Measurements from ENCODE around the gene PID1. TPM values are rescaled to one million over a fixed set of nuclear protein-coding genes. Genes with fewer than 3 reads are reported as not detected.

The PID1 gene
- total RNA-seq, 1 experiment from 2014 or later: not detected

DNA sequence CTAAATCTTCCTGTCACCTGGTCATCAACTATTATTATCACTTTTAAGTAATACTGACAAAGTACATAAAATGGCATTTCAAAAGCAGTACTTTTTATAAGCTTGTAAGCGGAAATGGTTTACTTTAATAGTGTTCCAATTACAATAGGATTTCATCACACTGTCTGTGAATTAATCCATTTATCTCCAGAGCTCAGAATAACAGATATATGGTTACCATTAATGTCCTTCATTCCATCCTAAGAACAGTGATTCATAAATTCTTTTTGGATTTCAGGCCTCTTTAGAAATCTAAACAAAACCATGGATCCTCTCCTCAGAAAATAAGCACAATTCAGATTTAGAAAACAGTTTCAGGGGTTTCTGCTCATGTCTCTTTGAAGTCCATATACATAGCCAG lies 68.4 kb downstream of the PID1 start:
- 0 out of 2 replicates have a peak, but pooled peaks cover 7% of the 10 kb centered on the region for H3K27me3 ChIP-seq (ENCODE audit: insufficient read depth, low read depth)
- H3K79me2 ChIP-seq (ENCODE audit: low read depth): no peaks in the 10 kb centered on the region
- CTCF ChIA-PET: no interaction called here
- H3K4me2 ChIP-seq: no peak overlapping the region
- H3K27ac ChIP-seq: no peak overlapping the region
- POLR2A ChIA-PET (ENCODE audit: unreplicated experiment): no interaction called here
- no peaks in the 10 kb centered on the region for H3K36me3 ChIP-seq (ENCODE audit: low read depth)
- H3K9me2 ChIP-seq (ENCODE audit: insufficient read depth): no peaks in the 10 kb centered on the region
- no peak for DNase-seq
- intact Hi-C loops (cut with micrococcal nuclease; ENCODE audit: unreplicated experiment): no loop called here
- H3K4me1 ChIP-seq (replicated peaks; ENCODE audit: insufficient read depth): no peaks in the 10 kb centered on the region
- no peaks in the 10 kb centered on the region for H4K20me1 ChIP-seq (ENCODE audit: insufficient read depth)
- no peaks in the 10 kb centered on the region for H3K9me3 ChIP-seq (ENCODE audit: insufficient read depth, low read depth)
- no peak overlapping the region for H3K4me3 ChIP-seq
- no peaks in the 10 kb centered on the region for H3F3A ChIP-seq (ENCODE audit: insufficient read depth, low read depth)
- BruUV-seq (replicated peaks): no TSS peak
- no peak overlapping the region for H2AFZ ChIP-seq
- TF ChIP-seq EZH2 (IDR thresholded peaks at IDR 0.05; ENCODE audit: low read depth): no peak
- TF ChIP-seq, protein P1, sequence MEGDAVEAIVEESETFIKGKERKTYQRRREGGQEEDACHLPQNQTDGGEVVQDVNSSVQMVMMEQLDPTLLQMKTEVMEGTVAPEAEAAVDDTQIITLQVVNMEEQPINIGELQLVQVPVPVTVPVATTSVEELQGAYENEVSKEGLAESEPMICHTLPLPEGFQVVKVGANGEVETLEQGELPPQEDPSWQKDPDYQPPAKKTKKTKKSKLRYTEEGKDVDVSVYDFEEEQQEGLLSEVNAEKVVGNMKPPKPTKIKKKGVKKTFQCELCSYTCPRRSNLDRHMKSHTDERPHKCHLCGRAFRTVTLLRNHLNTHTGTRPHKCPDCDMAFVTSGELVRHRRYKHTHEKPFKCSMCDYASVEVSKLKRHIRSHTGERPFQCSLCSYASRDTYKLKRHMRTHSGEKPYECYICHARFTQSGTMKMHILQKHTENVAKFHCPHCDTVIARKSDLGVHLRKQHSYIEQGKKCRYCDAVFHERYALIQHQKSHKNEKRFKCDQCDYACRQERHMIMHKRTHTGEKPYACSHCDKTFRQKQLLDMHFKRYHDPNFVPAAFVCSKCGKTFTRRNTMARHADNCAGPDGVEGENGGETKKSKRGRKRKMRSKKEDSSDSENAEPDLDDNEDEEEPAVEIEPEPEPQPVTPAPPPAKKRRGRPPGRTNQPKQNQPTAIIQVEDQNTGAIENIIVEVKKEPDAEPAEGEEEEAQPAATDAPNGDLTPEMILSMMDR (conservative IDR thresholded peaks at IDR 0.05): no peak

DNA sequence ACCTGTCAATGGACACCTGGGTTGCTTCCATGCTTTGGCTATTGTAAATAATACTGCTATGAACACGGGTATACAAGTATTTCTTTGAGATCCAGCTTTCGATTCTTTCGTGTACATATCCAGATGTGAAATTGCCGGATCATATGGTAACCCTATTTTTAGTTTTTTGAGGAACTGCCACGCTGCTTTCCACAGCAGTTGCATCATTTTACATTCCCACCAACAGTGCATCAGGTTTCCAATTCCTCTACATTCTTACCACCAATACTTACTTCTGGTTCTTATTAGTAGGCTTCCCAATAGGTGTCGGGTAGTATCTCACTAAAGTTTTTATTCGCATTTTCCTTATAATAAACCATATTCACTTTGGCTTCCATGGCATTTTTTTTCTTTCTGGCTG lies 69.6 kb downstream of the PID1 start:
- Histone ChIP-seq H3K79me2 (ENCODE audit: low read depth) (no peaks in the 10 kb centered on the region), H3F3A (ENCODE audit: insufficient read depth, low read depth) (no peaks in the 10 kb centered on the region), H3K9me3 (ENCODE audit: insufficient read depth, low read depth) (no peaks in the 10 kb centered on the region), H3K9me2 (ENCODE audit: insufficient read depth) (no peaks in the 10 kb centered on the region), H3K27ac (no peak overlapping the region), H3K36me3 (ENCODE audit: low read depth) (no peaks in the 10 kb centered on the region), H4K20me1 (ENCODE audit: insufficient read depth) (no peaks in the 10 kb centered on the region), H3K4me1 (replicated peaks; ENCODE audit: insufficient read depth) (no peaks in the 10 kb centered on the region), H2AFZ (no peak overlapping the region), H3K27me3 (ENCODE audit: insufficient read depth, low read depth) (0 out of 2 replicates have a peak, but pooled peaks cover 7% of the 10 kb centered on the region), H3K4me3 (no peak overlapping the region), H3K4me2 (no peak overlapping the region)
- ChIA-PET CTCF (no interaction called here), POLR2A (ENCODE audit: unreplicated experiment) (no interaction called here)
- intact Hi-C loops (cut with micrococcal nuclease; ENCODE audit: unreplicated experiment): no loop called here
- no peak for DNase-seq
- BruUV-seq (replicated peaks): no TSS peak
- TF ChIP-seq, protein P1 (conservative IDR thresholded peaks at IDR 0.05): no peak
- no peak for TF ChIP-seq EZH2 (IDR thresholded peaks at IDR 0.05; ENCODE audit: low read depth)

DNA sequence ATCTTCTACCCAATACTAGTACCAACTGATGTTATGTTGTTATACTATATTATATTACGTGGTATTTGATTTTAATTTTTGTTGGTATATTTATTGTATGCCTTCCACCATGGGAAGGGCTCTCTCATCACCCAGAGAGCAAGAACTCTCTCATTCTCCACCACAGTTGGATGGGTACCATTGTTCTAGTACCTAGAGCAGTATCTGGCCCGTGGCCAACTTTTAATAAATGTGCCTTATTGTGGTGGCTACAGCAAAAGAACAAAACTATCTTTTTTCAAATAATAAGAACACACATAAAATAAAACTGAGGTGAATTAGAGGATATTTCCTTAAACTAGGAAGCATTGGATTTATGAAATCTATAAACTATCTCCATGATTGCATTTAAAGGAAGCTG lies 71.8 kb downstream of the PID1 start:
- Histone ChIP-seq H4K20me1 (ENCODE audit: insufficient read depth) (no peaks in the 10 kb centered on the region), H3K4me2 (no peak overlapping the region), H3K79me2 (ENCODE audit: low read depth) (no peaks in the 10 kb centered on the region), H3K9me2 (ENCODE audit: insufficient read depth) (no peaks in the 10 kb centered on the region), H3K4me3 (no peak overlapping the region), H3K36me3 (ENCODE audit: low read depth) (no peaks in the 10 kb centered on the region), H3K27me3 (ENCODE audit: insufficient read depth, low read depth) (0 out of 2 replicates have a peak, but pooled peaks cover 7% of the 10 kb centered on the region), H3F3A (ENCODE audit: insufficient read depth, low read depth) (no peaks in the 10 kb centered on the region), H3K9me3 (ENCODE audit: insufficient read depth, low read depth) (no peaks in the 10 kb centered on the region), H2AFZ (no peak overlapping the region), H3K27ac (no peak overlapping the region), H3K4me1 (replicated peaks; ENCODE audit: insufficient read depth) (no peaks in the 10 kb centered on the region)
- intact Hi-C loops (cut with micrococcal nuclease; ENCODE audit: unreplicated experiment): no loop called here
- ChIA-PET CTCF (no interaction called here), POLR2A (ENCODE audit: unreplicated experiment) (no interaction called here)
- no TSS peak for BruUV-seq (replicated peaks)
- no peak for DNase-seq
- TF ChIP-seq, protein P1 (conservative IDR thresholded peaks at IDR 0.05): no peak
- no peak for TF ChIP-seq EZH2 (IDR thresholded peaks at IDR 0.05; ENCODE audit: low read depth)

Measured in PC-9 (cell line).